GDM1 (cell line): ENCODE measurements around the gene ZNF536.
"Not testable (repeated sequence)": the region's sequence is repeated elsewhere in the genome, so short reads cannot be mapped to it uniquely, and the experiment has no call there.

Source experiments
- DNase-seq: peaks from one replicate; lab custom pipeline; 2025; lab: John Stamatoyannopoulos, UW

Gene ZNF536

GRCh38 chr19:30482956-30483355, 110.8 kb downstream of the ZNF536 start:
- no peak for DNase-seq

- DNase-seq: not testable (repeated sequence)
Measured at GRCh38 chr19:30486250-30486649, 114.1 kb downstream of the ZNF536 start.

GRCh38 chr19:30487178-30487577, 115.0 kb downstream of the ZNF536 start:
- no peak for DNase-seq

- DNase-seq: no peak
Measured at GRCh38 chr19:30488191-30488590, 116.0 kb downstream of the ZNF536 start.

GRCh38 chr19:30490760-30491159, 118.6 kb downstream of the ZNF536 start:
- no peak for DNase-seq

GRCh38 chr19:30492586-30493270, 120.5 kb downstream of the ZNF536 start:
- no peak for DNase-seq

- no peak for DNase-seq
Measured at GRCh38 chr19:30497034-30497433, 124.8 kb downstream of the ZNF536 start.

GRCh38 chr19:30498085-30498484, 125.9 kb downstream of the ZNF536 start:
- not testable (repeated sequence) for DNase-seq

GRCh38 chr19:30498707-30499106, 126.5 kb downstream of the ZNF536 start:
- DNase-seq: no peak

GRCh38 chr19:30504272-30504671, 132.1 kb downstream of the ZNF536 start:
- DNase-seq: no peak

- DNase-seq: no peak
Measured at GRCh38 chr19:30512176-30513081, 140.2 kb downstream of the ZNF536 start.

GRCh38 chr19:30513082-30513411, 140.9 kb downstream of the ZNF536 start:
- DNase-seq: no peak

GRCh38 chr19:30516111-30516510, 143.9 kb downstream of the ZNF536 start:
- DNase-seq: no peak

- no peak for DNase-seq
Measured at GRCh38 chr19:30516531-30516930, 144.3 kb downstream of the ZNF536 start.

- DNase-seq: no peak
Measured at GRCh38 chr19:30518965-30519606, 146.9 kb downstream of the ZNF536 start.

GRCh38 chr19:30519607-30520205, 147.5 kb downstream of the ZNF536 start:
- DNase-seq: no peak

GRCh38 chr19:30520735-30521479, 148.7 kb downstream of the ZNF536 start:
- no peak for DNase-seq

- DNase-seq: no peak
Measured at GRCh38 chr19:30521937-30522336, 149.8 kb downstream of the ZNF536 start.

- no peak for DNase-seq
Measured at GRCh38 chr19:30522341-30522740, 150.2 kb downstream of the ZNF536 start.

- DNase-seq: no peak
Measured at GRCh38 chr19:30523791-30524190, 151.6 kb downstream of the ZNF536 start.

GRCh38 chr19:30525383-30525782, 153.2 kb downstream of the ZNF536 start:
- DNase-seq: no peak

GRCh38 chr19:30528919-30529318, 156.7 kb downstream of the ZNF536 start:
- DNase-seq: no peak
